GM12875 (cell line): ENCODE data around the gene ENOX1.

Experiments
- H3K4me3 ChIP-seq: one replicate; pipeline ENCODE4 v1.5.1; 2011; ENCODE audit warnings: low read depth, low read length, control low read depth
- CTCF ChIP-seq: IDR thresholded peaks from 2 replicates; pipeline ENCODE4 v1.5.1; 2011; ENCODE audit warnings: low read depth, mild to moderate bottlenecking, control low read depth, inconsistent platforms, low read length, moderate library complexity, borderline replicate concordance; ENCODE audit not compliant: insufficient read depth

The ENOX1 gene

GRCh38 chr13:43484432-43485225 lies 302.1 kb downstream of the ENOX1 start:
- no peak for TF ChIP-seq CTCF
- no peak overlapping the region for H3K4me3 ChIP-seq

- no peak for TF ChIP-seq CTCF
- no peak overlapping the region for H3K4me3 ChIP-seq
Observed at GRCh38 chr13:43483930-43484329, 302.8 kb downstream of the ENOX1 start.

- TF ChIP-seq CTCF, result no peak
Observed at GRCh38 chr13:43482641-43483040, 304.1 kb downstream of the ENOX1 start.

GRCh38 chr13:43482026-43482425 lies 304.7 kb downstream of the ENOX1 start:
- no peak overlapping the region for H3K4me3 ChIP-seq
- no peak for TF ChIP-seq CTCF

More at GRCh38 chr13:43482641-43483040, 304.1 kb downstream of the ENOX1 start:
- no peak overlapping the region for H3K4me3 ChIP-seq

- no peak for TF ChIP-seq CTCF
- no peak overlapping the region for H3K4me3 ChIP-seq
Observed at GRCh38 chr13:43478902-43479301, 307.9 kb downstream of the ENOX1 start.

- H3K4me3 ChIP-seq, result no peak overlapping the region
- TF ChIP-seq CTCF, result no peak
Observed at GRCh38 chr13:43478211-43478610, 308.6 kb downstream of the ENOX1 start.

GRCh38 chr13:43475140-43475539 lies 311.6 kb downstream of the ENOX1 start:
- H3K4me3 ChIP-seq, result no peak overlapping the region
- no peak for TF ChIP-seq CTCF
